CD4-positive, alpha-beta memory T cell (primary cell): ENCODE measurements around the gene DOC2B. TPM values are rescaled to one million over a fixed set of nuclear protein-coding genes. Genes with fewer than 3 reads are reported as not detected.
A peak's percentile ranks its signal among the peaks of the same experiment; 100 is the strongest.

Source experiments
- CTCF ChIA-PET: fragments of 350-600 bp; sonication (Branson Sonifier 250); formaldehyde crosslinking; loops from one replicate; lab custom pipeline; 2021; ENCODE audit warnings: inconsistent platforms; ENCODE audit not compliant: partially characterized antibody; lab: Charles Lee
- POLR2A ChIA-PET: fragments of 350-600 bp; sonication (Branson Sonifier 250); formaldehyde crosslinking; loops from one replicate; lab custom pipeline; 2021; ENCODE audit not compliant: partially characterized antibody; lab: Charles Lee
- DNase-seq, 5 donors: peaks; one replicate each; pipeline versions ENCODE4 v3.0.0 to v3.0.0-alpha.2; 2020 to 2022; ENCODE audit warnings: mixed read lengths in 1 of 5
- H3K27ac ChIP-seq: one replicate; pipeline ENCODE4 v1.7.0; 2013; ENCODE audit warnings: low read depth, low read length
- H3K27me3 ChIP-seq: 2 replicates; pipeline ENCODE4 v1.7.0; 2013; ENCODE audit warnings: mild to moderate bottlenecking, low read length, moderate library complexity; ENCODE audit not compliant: insufficient read depth
- H3K36me3 ChIP-seq: 2 replicates; pipeline ENCODE4 v1.7.0; 2013; ENCODE audit warnings: mild to moderate bottlenecking, low read length, moderate library complexity; ENCODE audit not compliant: insufficient read depth
- H3K4me1 ChIP-seq: 2 replicates; pipeline ENCODE4 v1.7.0; 2013; ENCODE audit warnings: mild to moderate bottlenecking, low read length, moderate library complexity; ENCODE audit not compliant: insufficient read depth
- H3K4me3 ChIP-seq, 2 donors: one replicate each; pipeline ENCODE4 v1.7.0; 2013; ENCODE audit warnings: low read length in 2 of 2, mild to moderate bottlenecking in 1 of 2
- H3K9me3 ChIP-seq, 2 donors: one replicate each; pipeline ENCODE4 v1.7.0; 2013; ENCODE audit warnings: low read length in 2 of 2, control low read depth in 1 of 2; ENCODE audit not compliant: control insufficient read depth in 1 of 2
- H3K27ac Mint-ChIP-seq, 7 donors: one replicate each; pipeline ENCODE4 v1.8.0; 2020 to 2021; ENCODE audit warnings: mixed read lengths in 7 of 7, mild to moderate bottlenecking in 6 of 7, inconsistent platforms in 3 of 7, moderate library complexity in 3 of 7
- H3K27me3 Mint-ChIP-seq, 2 donors: one replicate each; pipeline ENCODE4 v1.8.0; 2020 to 2021; ENCODE audit warnings: mixed read lengths in 2 of 2
- H3K36me3 Mint-ChIP-seq, 2 donors: one replicate each; pipeline ENCODE4 v1.8.0; 2020 to 2021; ENCODE audit warnings: mixed read lengths in 2 of 2, inconsistent platforms in 1 of 2, mild to moderate bottlenecking in 1 of 2
- H3K4me1 Mint-ChIP-seq, 4 donors: one replicate each; pipeline ENCODE4 v1.8.0; 2020 to 2021; ENCODE audit warnings: mixed read lengths in 4 of 4, mild to moderate bottlenecking in 1 of 4
- H3K4me3 Mint-ChIP-seq, 8 donors: one replicate each; pipeline ENCODE4 v1.8.0; 2020 to 2021; ENCODE audit warnings: mixed read lengths in 8 of 8, mild to moderate bottlenecking in 7 of 8, moderate library complexity in 6 of 8, inconsistent platforms in 3 of 8
- H3K9me3 Mint-ChIP-seq, 8 donors: one replicate each; pipeline ENCODE4 v1.8.0; 2020 to 2021; ENCODE audit warnings: mixed read lengths in 8 of 8, mild to moderate bottlenecking in 5 of 8, inconsistent platforms in 3 of 8, moderate library complexity in 1 of 8
- intact Hi-C: fragments of 100-400 bp; cut with micrococcal nuclease; formaldehyde crosslinking; loops from one replicate; pipeline ENCODE4 v1.15.1; 2023
- polyA plus RNA-seq, 2 donors: library from polyadenylated mRNA; unstranded; fragments of 300-500 nt; fragmentation: Illumina TruSeq; gene quantifications; one replicate each; pipeline ENCODE4 v1.2.3, GENCODE V29; 2021
- total RNA-seq, 2 experiments: library from RNA; stranded (reverse); gene quantifications; one replicate each; pipeline ENCODE4 v1.2.3, GENCODE V29; 2021

The DOC2B gene
- total and polyA plus RNA-seq, 4 experiments from 2014 or later = 0.06 TPM; not detected in 3

- CTCF ChIA-PET = interaction anchor here (1.9 kb wide), 1 partner anchor 548 kb away, joined by 5 read pairs; no protein-coding TSS in a partner anchor
- H3K36me3 Mint-ChIP-seq = no peaks in the 10 kb centered on the region
Measured at GRCh38 chr17:151886-152859, 29.3 kb downstream of the DOC2B start.

GRCh38 chr17:151004-151403 lies 30.4 kb downstream of the DOC2B start:
- no peak overlapping the region for H3K4me3 Mint-ChIP-seq
- no peaks in the 10 kb centered on the region for H3K4me1 Mint-ChIP-seq
- Histone ChIP-seq H3K36me3 (no peaks in the 10 kb centered on the region), H3K4me3 (no peak overlapping the region), H3K9me3 (no peaks in the 10 kb centered on the region), H3K4me1 (no peaks in the 10 kb centered on the region), H3K27ac (no peak overlapping the region), H3K27me3 (no peaks in the 10 kb centered on the region)
- POLR2A ChIA-PET = no interaction called here
- H3K9me3 Mint-ChIP-seq = no peaks in the 10 kb centered on the region
- no peak overlapping the region for H3K27ac Mint-ChIP-seq
- intact Hi-C loops = no loop called here
- no peak for DNase-seq
- no peaks in the 10 kb centered on the region for H3K27me3 Mint-ChIP-seq
- CTCF ChIA-PET = no interaction called here
- no peaks in the 10 kb centered on the region for H3K36me3 Mint-ChIP-seq

More at GRCh38 chr17:151886-152859, 29.3 kb downstream of the DOC2B start:
- Mint-ChIP-seq H3K4me1 (no peaks in the 10 kb centered on the region), H3K27me3 (no peaks in the 10 kb centered on the region), H3K9me3 (no peaks in the 10 kb centered on the region), H3K27ac (peak overlapping the region in 2 of 7 donors; percentile 5 to 48), H3K4me3 (no peak overlapping the region)
- no peaks in the 10 kb centered on the region for H3K27me3 ChIP-seq
- H3K9me3 ChIP-seq = no peaks in the 10 kb centered on the region
- no peak for DNase-seq
- POLR2A ChIA-PET = no interaction called here
- no peaks in the 10 kb centered on the region for H3K36me3 ChIP-seq
- no peak overlapping the region for H3K4me3 ChIP-seq
- intact Hi-C loops = no loop called here
- H3K27ac ChIP-seq = no peak overlapping the region
- H3K4me1 ChIP-seq = no peaks in the 10 kb centered on the region

GRCh38 chr17:149897-150584 lies 31.4 kb downstream of the DOC2B start:
- Histone ChIP-seq H3K27me3 (no peaks in the 10 kb centered on the region), H3K27ac (no peak overlapping the region), H3K9me3 (no peaks in the 10 kb centered on the region), H3K4me3 (no peak overlapping the region), H3K36me3 (no peaks in the 10 kb centered on the region), H3K4me1 (no peaks in the 10 kb centered on the region)
- H3K4me3 Mint-ChIP-seq = no peak overlapping the region
- POLR2A ChIA-PET = no interaction called here
- DNase-seq = no peak
- no peaks in the 10 kb centered on the region for H3K27me3 Mint-ChIP-seq
- intact Hi-C loops = no loop called here
- no peaks in the 10 kb centered on the region for H3K4me1 Mint-ChIP-seq
- CTCF ChIA-PET = interaction anchor here (1.2 kb wide), 1 partner anchor 548 kb away, joined by 3 read pairs; no protein-coding TSS in a partner anchor
- H3K9me3 Mint-ChIP-seq = no peaks in the 10 kb centered on the region
- no peak overlapping the region for H3K27ac Mint-ChIP-seq
- no peaks in the 10 kb centered on the region for H3K36me3 Mint-ChIP-seq

GRCh38 chr17:149231-149630 lies 32.2 kb downstream of the DOC2B start:
- Histone ChIP-seq H3K4me3 (no peak overlapping the region), H3K4me1 (no peaks in the 10 kb centered on the region), H3K9me3 (no peaks in the 10 kb centered on the region), H3K36me3 (no peaks in the 10 kb centered on the region), H3K27me3 (no peaks in the 10 kb centered on the region), H3K27ac (no peak overlapping the region)
- H3K27me3 Mint-ChIP-seq = no peaks in the 10 kb centered on the region
- H3K9me3 Mint-ChIP-seq = no peaks in the 10 kb centered on the region
- ChIA-PET CTCF (interaction anchor here (0.6 to 1.2 kb wide), 2 partner anchors 20 to 549 kb away, joined by 3 to 4 read pairs; no protein-coding TSS in a partner anchor), POLR2A (no interaction called here)
- no peak for DNase-seq
- no peak overlapping the region for H3K4me3 Mint-ChIP-seq
- intact Hi-C loops = no loop called here
- H3K27ac Mint-ChIP-seq = peak overlapping the region in 1 of 7 donors; percentile 25
- no peaks in the 10 kb centered on the region for H3K36me3 Mint-ChIP-seq
- H3K4me1 Mint-ChIP-seq = no peaks in the 10 kb centered on the region

GRCh38 chr17:148757-149156 lies 32.7 kb downstream of the DOC2B start:
- H3K36me3 ChIP-seq = no peaks in the 10 kb centered on the region
- no peaks in the 10 kb centered on the region for H3K36me3 Mint-ChIP-seq
- H3K4me3 Mint-ChIP-seq = no peak overlapping the region
- H3K27ac ChIP-seq = no peak overlapping the region
- no peaks in the 10 kb centered on the region for H3K27me3 Mint-ChIP-seq
- intact Hi-C loops = no loop called here
- no peaks in the 10 kb centered on the region for H3K27me3 ChIP-seq
- DNase-seq = no peak
- CTCF ChIA-PET = interaction anchor here (0.6 kb wide), 1 partner anchor 21 kb away, joined by 4 read pairs; no protein-coding TSS in a partner anchor
- H3K9me3 Mint-ChIP-seq = no peaks in the 10 kb centered on the region
- no peaks in the 10 kb centered on the region for H3K4me1 Mint-ChIP-seq
- H3K9me3 ChIP-seq = no peaks in the 10 kb centered on the region
- peaks cover under 1% of the 10 kb centered on the region for H3K4me1 ChIP-seq
- POLR2A ChIA-PET = no interaction called here
- no peak overlapping the region for H3K4me3 ChIP-seq
- H3K27ac Mint-ChIP-seq = peak overlapping the region in 1 of 7 donors; percentile 25

DNA sequence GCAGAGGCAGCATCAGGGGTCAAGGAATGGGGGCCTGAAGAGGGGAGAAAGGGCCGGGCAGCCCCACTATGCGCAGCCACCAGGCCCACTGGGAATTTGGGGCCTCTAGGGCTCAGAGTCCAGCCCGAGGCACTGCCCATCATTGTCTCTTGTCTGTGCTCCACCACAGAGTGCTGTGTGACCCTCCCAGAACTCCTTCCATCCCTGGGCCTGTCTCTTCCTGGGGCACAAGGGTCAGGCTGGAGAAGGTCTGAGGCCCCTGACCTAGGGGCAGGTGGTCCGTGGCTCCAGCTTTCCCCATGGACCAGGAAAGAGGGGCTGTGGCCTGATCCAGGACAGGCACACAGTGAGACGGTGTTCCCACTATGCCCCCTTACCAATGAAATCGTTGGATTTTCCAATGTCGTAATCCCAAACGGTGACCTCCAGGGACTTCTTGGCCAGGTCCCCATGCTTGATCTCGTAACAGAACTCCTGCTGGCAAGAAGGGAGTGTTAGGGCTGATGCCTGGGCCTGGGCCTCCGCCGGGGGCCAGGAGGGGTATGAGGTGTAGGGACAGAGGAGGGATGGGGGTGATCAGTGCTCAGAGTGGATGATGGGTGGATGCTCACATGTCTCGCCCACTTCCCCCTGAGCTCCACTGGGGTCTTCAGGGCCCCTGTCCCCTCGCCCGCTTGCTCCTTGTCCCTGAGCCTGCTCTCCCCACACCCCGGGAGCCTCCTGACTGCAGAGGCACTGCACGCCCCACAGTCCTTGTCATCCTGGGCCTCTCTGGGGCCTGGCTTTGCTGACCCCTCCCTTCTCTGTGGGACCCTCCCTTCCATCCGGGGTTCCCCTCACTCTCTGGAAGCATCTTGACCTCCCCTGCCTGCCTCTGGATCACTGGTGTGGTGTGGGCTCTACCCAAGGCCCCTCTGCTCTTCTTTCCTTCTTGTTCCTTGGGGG lies 33.4 kb downstream of the DOC2B start:
- DNase-seq = no peak
- H3K27me3 Mint-ChIP-seq = no peaks in the 10 kb centered on the region

More for the DNA sequence above, 33.4 kb downstream of the DOC2B start:
- Mint-ChIP-seq H3K4me3 (no peak overlapping the region), H3K36me3 (no peaks in the 10 kb centered on the region), H3K9me3 (no peaks in the 10 kb centered on the region), H3K27ac (no peak overlapping the region), H3K4me1 (peaks cover 0 to 2% (median under 1%) of the 10 kb centered on the region in 4 donors)
- H3K4me3 ChIP-seq = no peak overlapping the region
- no peak overlapping the region for H3K27ac ChIP-seq
- CTCF ChIA-PET = no interaction called here
- no peaks in the 10 kb centered on the region for H3K27me3 ChIP-seq
- intact Hi-C loops = no loop called here
- no peaks in the 10 kb centered on the region for H3K36me3 ChIP-seq
- POLR2A ChIA-PET = no interaction called here
- peaks cover 4% of the 10 kb centered on the region for H3K4me1 ChIP-seq
- no peaks in the 10 kb centered on the region for H3K9me3 ChIP-seq
